ENCODE measurements around the gene TRRAP.

DNA sequence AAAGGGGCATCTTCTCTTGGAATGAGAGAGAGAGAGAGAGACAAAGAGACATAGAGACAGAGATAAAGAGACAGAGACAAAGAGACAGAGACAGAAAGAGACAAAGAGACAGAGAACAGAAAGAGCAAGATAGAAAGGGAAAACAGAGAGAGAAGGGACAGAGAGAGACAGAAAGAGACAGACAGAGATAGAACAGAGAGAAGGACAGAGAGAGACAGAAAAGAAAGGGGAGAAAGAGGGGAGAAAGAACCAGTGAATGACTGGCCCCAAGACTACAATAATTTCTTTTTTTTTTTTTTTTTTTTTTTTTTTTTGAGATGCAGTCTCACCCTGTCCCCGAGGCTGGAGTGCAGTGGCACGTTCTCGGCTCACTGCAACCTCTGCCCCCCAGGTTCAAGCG, 16.1 kb upstream of the TRRAP start:
- TF ChIP-seq CTCF (IDR thresholded peaks at IDR 0.05) (no peak), POLR2A (IDR thresholded peaks at IDR 0.05) (no peak), EP300 (IDR thresholded peaks at IDR 0.05) (no peak)
